GM19035 (cell line): ENCODE data around the gene TNP1.

Experiments
- ATAC-seq: cut with Tn5 transposase; IDR thresholded peaks from one replicate; pipeline ENCODE4 v1.9.1; 2021; ENCODE audit not compliant: unreplicated experiment

The TNP1 gene

GRCh38 chr2:216845426-216845825, 14.4 kb downstream of the TNP1 start:
- ATAC-seq, result no peak

GRCh38 chr2:216842636-216843035, 17.2 kb downstream of the TNP1 start:
- ATAC-seq, result no peak

- ATAC-seq, result no peak
Measured at GRCh38 chr2:216839688-216840087, 20.2 kb downstream of the TNP1 start.

- no peak for ATAC-seq
Measured at GRCh38 chr2:216838151-216838550, 21.7 kb downstream of the TNP1 start.

- ATAC-seq, result no peak
Measured at GRCh38 chr2:216837740-216838139, 22.1 kb downstream of the TNP1 start.

GRCh38 chr2:216833061-216833460, 26.8 kb downstream of the TNP1 start:
- ATAC-seq, result no peak

GRCh38 chr2:216830346-216830745, 29.5 kb downstream of the TNP1 start:
- no peak for ATAC-seq

GRCh38 chr2:216829533-216829932, 30.3 kb downstream of the TNP1 start:
- ATAC-seq, result no peak

GRCh38 chr2:216827073-216827720, 32.7 kb downstream of the TNP1 start:
- ATAC-seq, result no peak

- ATAC-seq, result no peak
Measured at GRCh38 chr2:216822470-216822869, 37.4 kb downstream of the TNP1 start.

GRCh38 chr2:216820709-216821108, 39.2 kb downstream of the TNP1 start:
- ATAC-seq, result no peak

GRCh38 chr2:216819766-216820165, 40.1 kb downstream of the TNP1 start:
- ATAC-seq, result no peak

GRCh38 chr2:216819055-216819454, 40.8 kb downstream of the TNP1 start:
- ATAC-seq, result no peak

- no peak for ATAC-seq
Measured at GRCh38 chr2:216810399-216811160, 49.3 kb downstream of the TNP1 start.
